HG02588 (cell line): ENCODE results near the gene TBC1D14.

Experiments
- ATAC-seq: cut with Tn5 transposase; IDR thresholded peaks from one replicate; pipeline ENCODE4 v1.9.1; 2021; ENCODE audit warnings: mild to moderate bottlenecking, moderate library complexity; ENCODE audit not compliant: unreplicated experiment

TBC1D14 gene

GRCh38 chr4:7016512-7016911 is 106.9 kb downstream of the TBC1D14 start:
- ATAC-seq = no peak

GRCh38 chr4:7017446-7018048 is 107.9 kb downstream of the TBC1D14 start:
- no peak for ATAC-seq

GRCh38 chr4:7018281-7018680 is 108.7 kb downstream of the TBC1D14 start:
- ATAC-seq = no peak

- ATAC-seq = no peak
Observed at GRCh38 chr4:7019367-7019766, 109.7 kb downstream of the TBC1D14 start.

DNA sequence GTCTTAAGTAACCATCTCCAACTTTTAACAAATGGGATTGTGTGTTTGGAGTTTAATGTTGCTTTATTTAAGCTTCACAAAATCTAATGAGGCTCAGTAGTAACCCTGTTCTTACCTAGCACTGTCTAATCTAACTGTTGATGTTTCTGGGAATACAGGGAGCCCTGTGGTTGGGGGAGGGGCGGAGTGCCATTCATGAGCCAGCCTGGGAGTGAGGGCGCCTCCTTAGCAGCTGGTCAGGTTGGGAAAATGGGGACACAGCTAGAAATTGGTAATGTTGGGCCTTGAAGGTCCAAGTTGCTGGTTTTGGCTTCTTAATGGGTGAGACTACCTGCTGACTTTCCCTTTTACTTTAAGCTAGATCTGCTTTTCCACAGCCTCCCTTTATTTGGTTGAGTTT is 110.7 kb downstream of the TBC1D14 start:
- ATAC-seq = no peak

DNA sequence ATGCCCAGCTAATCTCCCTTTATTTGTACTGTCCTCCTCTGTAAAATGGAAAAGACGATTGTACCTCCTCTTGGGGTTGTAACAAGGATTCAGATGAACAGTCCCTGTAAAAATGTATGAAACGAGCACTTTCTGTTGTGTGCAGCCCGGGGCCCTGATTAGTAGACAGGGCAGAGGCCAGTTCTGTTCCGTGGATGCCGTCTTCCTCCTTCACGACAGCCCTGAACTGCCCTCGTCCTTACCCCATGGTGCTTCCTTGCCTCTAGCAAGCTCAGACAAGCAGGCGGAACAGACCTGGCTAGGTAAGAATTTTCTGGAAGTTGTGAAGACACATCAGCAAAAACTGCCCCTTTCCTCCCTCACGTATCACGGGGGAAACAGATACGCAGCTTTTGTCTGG is 111.2 kb downstream of the TBC1D14 start:
- no peak for ATAC-seq

- no peak for ATAC-seq
Observed at GRCh38 chr4:7021355-7021754, 111.7 kb downstream of the TBC1D14 start.

GRCh38 chr4:7021930-7022664 is 112.5 kb downstream of the TBC1D14 start:
- ATAC-seq = no peak

DNA sequence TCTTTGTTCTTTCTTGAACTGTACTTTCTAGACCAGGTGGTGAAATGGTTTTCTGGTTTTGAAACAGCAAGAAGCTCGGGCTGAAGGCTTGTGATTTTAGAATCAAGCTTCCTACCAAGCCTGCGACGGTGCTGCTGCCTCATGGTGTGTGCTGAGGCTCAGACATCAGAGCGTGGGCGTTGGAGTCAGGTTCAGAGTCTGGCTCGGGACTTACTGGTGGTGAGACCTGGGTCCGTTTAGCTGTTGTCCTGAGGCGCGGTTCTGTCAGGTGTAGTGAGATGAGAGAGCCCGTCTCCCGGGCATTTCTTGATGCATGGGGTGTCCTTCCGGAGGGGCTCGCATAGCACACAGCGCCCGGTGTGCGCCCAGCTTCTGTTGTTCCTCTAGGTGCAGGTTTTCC is 113.9 kb downstream of the TBC1D14 start:
- ATAC-seq = no peak

DNA sequence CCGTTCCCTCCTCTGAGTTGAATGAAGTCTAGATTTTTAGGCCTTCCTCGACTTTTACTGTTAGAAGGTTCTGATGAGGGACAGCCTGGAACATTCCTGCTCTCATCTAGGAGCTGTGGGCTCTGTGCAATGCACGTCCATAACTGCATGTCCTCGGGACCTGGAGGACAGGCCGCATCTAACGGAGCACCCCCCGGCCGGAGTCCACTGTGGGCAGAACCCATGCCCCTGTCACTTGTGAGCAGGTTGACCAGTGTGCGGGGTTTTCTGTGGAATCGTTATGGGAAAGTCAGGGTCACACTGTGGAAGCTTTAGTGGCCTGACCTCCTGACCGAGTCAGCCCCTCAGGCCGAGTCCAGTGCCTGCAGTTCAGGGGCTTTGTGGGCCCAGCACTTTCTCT is 114.3 kb downstream of the TBC1D14 start:
- no peak for ATAC-seq

DNA sequence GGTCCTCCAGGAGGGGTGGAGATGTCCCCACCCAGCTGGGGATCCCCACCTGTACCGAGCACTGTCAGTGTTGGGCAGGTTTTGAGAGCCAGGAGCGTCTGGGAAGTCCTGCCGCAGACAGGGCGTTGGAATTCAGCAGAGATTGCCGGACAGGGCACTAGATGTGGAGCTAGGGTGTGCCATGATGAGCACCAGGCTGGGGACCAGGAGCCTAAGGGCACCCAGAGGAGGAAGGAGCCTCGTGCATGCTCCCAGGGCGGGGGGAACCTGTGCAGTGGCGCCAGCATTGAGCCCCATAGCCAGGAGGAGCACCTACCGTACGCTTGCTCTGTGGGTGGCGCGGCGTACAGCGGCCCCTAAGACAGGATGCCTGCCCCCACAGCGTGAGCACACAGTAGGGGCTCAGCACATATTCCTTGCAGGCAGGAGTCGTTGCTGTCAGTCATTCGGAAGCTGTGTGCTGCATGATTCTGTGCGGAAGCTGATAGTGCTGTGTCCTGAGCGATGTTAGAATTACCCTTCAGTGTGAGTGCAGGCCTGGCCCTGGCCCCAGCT is 114.8 kb downstream of the TBC1D14 start:
- ATAC-seq = no peak

DNA sequence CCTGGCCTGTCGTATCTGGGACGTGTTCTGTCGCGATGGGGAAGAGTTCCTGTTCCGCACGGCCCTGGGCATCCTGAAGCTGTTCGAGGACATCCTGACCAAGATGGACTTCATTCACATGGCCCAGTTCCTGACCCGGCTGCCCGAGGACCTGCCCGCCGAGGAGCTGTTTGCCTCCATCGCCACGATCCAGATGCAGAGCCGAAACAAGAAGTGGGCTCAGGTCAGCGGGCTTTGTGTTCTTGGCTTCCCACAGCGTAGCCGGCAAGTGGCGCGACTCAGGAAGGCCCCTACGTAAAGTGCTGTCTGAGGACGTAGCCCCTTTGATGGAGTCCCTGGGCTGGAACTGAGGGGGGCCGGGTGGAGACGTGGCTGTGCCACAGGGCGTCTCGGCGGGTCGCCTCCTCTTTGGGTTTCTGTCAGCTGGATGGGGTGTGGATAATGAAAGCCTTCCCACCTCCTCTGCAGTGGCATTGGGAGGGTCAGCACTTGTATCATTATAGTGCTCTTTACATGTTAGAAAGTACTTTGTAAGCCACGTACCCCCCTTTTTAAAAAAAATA is 115.5 kb downstream of the TBC1D14 start:
- ATAC-seq = no peak

- no peak for ATAC-seq
Observed at GRCh38 chr4:7026107-7026506, 116.5 kb downstream of the TBC1D14 start.

DNA sequence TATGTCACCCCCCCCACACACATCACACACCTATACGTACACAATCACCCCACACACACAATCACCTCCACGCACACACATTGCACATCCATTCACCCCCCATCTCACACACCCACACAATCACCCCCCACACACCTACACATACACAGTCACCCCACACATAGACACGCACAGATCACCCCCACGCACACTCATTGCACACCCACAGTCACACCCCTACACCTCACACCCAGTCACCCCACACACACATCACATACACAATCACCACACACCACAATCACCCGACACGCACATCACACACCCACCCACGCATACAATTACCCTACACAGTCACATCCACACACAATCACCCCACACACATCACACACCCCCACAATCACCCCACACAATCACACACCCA is 117.7 kb downstream of the TBC1D14 start:
- ATAC-seq = no peak

DNA sequence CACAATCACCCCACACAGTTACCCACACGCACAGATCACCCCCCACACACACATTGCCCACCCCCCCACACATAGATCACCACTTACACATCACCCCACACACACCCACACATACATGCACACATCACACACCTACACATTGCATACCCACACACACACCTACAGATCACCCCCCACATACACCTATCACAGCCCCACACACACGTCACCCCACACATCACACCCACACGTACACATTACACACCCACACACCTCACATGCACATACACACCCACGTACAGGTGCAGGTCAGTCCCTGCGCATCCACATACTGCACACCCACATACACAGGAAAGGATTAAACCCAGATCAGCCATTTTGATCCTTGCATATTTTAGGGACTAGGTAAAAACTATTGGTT is 118.3 kb downstream of the TBC1D14 start:
- no peak for ATAC-seq

DNA sequence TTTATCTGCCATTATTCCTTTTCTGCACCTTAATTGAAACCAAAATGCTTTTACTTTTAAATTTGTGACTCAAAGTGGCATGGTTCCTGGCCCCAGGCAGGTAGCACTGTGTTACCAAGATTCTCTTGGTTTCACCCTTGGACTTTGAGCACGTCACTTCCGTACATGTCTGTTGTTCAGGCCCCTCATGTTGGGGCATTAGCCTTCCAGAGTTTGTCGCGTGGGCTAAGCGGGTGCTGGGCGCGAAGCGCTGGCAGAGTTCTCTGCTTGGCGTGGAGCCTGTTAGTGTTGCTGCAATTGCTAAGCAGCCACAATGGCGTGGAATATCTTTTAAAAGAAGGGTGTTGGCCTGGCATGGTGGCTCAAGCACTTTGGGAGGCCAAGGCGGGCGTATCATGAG is 119.6 kb downstream of the TBC1D14 start:
- ATAC-seq = no peak

DNA sequence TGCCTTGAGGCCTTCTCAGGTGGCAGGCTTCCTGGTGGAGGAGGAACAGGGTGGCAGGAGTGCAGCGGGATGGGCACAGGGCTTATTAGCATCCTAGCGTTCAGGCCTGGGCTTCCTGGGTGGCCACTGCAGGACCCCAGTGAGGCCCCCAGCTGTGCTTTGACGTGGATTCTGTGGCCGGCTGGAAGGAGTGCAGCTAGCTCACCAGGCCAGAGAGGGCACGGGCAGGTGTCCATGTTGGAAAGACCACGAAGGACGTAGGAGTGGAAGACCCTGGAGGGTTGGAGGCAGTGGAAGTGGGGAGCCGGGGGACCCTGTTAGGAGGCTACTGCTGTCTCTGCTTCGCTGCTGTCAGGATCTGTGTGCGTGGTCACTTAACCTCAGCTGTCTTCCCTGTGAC is 120.3 kb downstream of the TBC1D14 start:
- ATAC-seq = no peak

- ATAC-seq = no peak
Observed at GRCh38 chr4:7030856-7031255, 121.2 kb downstream of the TBC1D14 start.

DNA sequence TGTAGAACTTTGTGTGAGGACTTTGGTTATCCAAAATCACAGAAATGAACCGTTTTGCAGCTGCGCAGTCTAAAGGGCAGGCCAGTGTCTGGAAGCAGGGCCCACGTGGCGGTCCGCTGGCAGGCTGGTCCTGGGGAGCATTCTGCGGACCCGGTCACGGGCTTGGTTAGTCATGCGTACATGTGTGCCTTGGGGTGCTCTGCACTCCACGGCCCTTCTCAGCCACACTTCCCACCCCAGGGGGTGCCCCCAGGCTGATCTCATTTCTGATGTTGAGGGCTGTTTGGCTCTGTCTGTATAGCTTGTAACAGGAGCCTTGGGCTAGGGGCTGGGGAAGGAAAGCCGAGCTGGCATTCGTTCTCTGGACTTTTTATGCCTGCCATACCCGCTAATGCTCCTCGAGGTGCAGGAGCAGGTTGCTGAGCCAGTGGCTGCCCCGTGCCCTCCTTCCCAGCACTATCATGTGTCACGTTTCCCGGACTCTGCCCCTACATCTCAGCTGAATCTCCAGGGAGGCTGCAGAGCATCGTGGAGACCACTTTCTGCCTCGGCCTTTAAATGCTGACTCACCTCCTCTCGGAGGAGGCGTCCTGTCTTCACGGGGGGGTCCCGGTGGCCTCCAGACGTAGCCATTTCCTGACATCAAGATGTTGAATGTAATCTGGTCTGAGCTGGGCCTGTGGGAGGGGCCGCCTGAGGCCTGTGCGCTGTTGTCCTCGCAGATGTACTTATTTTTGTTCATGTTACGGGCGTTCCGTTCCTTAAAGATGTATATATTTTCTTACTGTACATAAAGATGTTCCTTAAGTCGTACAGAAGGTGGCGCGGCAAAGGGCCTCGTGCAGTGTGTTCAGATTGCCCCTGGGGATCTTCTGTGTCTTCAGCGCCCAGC is 122.2 kb downstream of the TBC1D14 start:
- no peak for ATAC-seq

DNA sequence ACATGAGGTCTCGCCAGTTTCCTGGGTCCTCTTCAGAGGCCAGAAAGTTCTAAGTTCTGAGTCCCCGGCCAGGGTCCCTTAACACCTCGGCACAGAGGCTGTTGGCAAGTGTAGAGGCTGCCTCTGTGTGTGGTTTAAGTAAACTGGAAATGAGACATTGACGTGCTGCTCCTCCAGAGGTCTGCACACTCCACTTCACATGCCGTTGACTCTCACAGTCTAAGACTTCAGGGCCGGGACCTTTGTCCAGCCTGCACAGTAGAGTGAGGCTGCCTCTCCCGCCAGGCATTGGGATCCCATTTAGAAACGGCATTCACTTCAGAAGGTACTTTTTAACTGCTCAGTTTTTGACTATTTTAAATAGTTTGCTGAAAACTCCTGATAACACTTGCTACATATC is 123.0 kb downstream of the TBC1D14 start:
- no peak for ATAC-seq
